Adrenal gland (tissue), 12 donors: ENCODE data around the gene ATP8B3. TPM values are rescaled to one million over a fixed set of nuclear protein-coding genes. Genes with fewer than 3 reads are reported as not detected.

ENCODE experiments used
- DNase-seq, 7 donors: peaks; one replicate each; pipeline ENCODE4 v3.0.0-alpha.2; 2019 to 2020
- H3K27ac ChIP-seq, 5 donors: fragments of 200-600 bp; sonication (generic) in 4 of 5; 1 replicate in 3 of 5; 2 replicates in 2 of 5; pipeline versions ENCODE4 v1.5.1 to v1.8.0; 2016 to 2020; ENCODE audit warnings: mild to moderate bottlenecking in 1 of 5
- H3K27me3 ChIP-seq: fragments of 200-600 bp; 2 replicates; pipeline ENCODE4 v1.8.0; 2021
- H3K36me3 ChIP-seq, 2 donors: fragments of 200-600 bp; replicated peaks in 1 of 2; 1 replicate in 1 of 2; 2 replicates in 1 of 2; pipeline versions ENCODE4 v1.5.1 to v1.8.0; 2018 to 2022
- H3K4me1 ChIP-seq, 2 donors: fragments of 200-600 bp; replicated peaks in 1 of 2; 1 replicate in 1 of 2; 2 replicates in 1 of 2; pipeline versions ENCODE4 v1.5.1 to v1.8.0; 2018 to 2021
- H3K4me3 ChIP-seq, 4 donors: fragments of 200-600 bp; sonication (generic) in 3 of 4; one replicate each; pipeline ENCODE4 v1.5.1; 2016 to 2018
- H3K9me3 ChIP-seq, 3 donors: fragments of 200-600 bp; sonication (generic) in 1 of 3; replicated peaks in 1 of 3; 1 replicate in 2 of 3; 2 replicates in 1 of 3; pipeline versions ENCODE4 v1.5.1 to v1.8.0; 2016 to 2021
- POLR2A ChIP-seq, 2 donors: fragments of 450-650 bp; IDR thresholded peaks; one replicate each; pipeline ENCODE4 v1.6.1; 2017; ENCODE audit warnings: antibody characterized with exemption in 2 of 2, mild to moderate bottlenecking in 2 of 2, moderate library complexity in 1 of 2
- WGBS, 4 donors: extraction: QIAGEN DNeasy Blood & Tissue Kit in 2 of 4; methylation state at CpG; one replicate each; pipeline versions ENCODE4 v1.1.5 to v1.1.7; 2013 to 2017; 5-methylcytosine and 5-hydroxymethylcytosine counted together
- intact Hi-C, 2 donors: fragments of 100-400 bp; cut with DNase I; formaldehyde crosslinking; loops; one replicate each; pipeline versions ENCODE4 v1.14.1 to v1.15.0; 2022 to 2023
- polyA plus RNA-seq, 3 donors: library from polyadenylated mRNA; stranded (reverse); fragments of 200-250 nt in 2 of 3; fragments of 350-450 nt in 1 of 3; fragmentation: Illumina TruSeq in 1 of 3; extraction: RNeasy Lipid Tissue Mini Kit (QIAGEN cat#74804) in 1 of 3; gene quantifications; one replicate each; pipeline ENCODE4 v1.2.3, GENCODE V29; 2013 to 2014
- total RNA-seq, 9 donors: library from RNA; depleted of rRNA in 4 of 9; stranded (reverse); fragments of >200 nt in 4 of 9; fragments of 120-200 nt in 1 of 9; fragmentation: NEBNext Ultra II Directional in 1 of 9; extraction: Animal tissue kit (Norgen Biotek cat#: 25700) in 1 of 9; gene quantifications; one replicate each; pipeline versions ENCODE4 v1.1.0 to v1.2.4, GENCODE V29; 2013 to 2023
- TF ChIP-seq, protein P1 (sequence below), 6 experiments: fragments of 450-650 bp in 4 of 6; fragments of 200-600 bp in 2 of 6; sonication (generic) in 1 of 6; IDR thresholded peaks; 1 replicate in 5 of 6; 2 replicates in 1 of 6; pipeline versions ENCODE4 v1.5.1 to v1.8.0; 2016 to 2021; ENCODE audit warnings: antibody characterized with exemption in 6 of 6, mild to moderate bottlenecking in 2 of 6, moderate library complexity in 1 of 6
- donor health status: healthy with polysubstance abuse.
- donor health status: Bipolar disorder and iron deficiency.
- donor health status: DM: yes; HTN: yes; CAD: no.
- donor health status: DM: no; HTN: no; CAD: no.
- donor health status: DM: no; HTN: no; CAD: no.
- donor health status: DM: yes; HTN: yes; CAD: no.

ATP8B3 gene
- total and polyA plus RNA-seq, 12 donors: 0.26 to 15.1 (median 4.4) TPM

DNA sequence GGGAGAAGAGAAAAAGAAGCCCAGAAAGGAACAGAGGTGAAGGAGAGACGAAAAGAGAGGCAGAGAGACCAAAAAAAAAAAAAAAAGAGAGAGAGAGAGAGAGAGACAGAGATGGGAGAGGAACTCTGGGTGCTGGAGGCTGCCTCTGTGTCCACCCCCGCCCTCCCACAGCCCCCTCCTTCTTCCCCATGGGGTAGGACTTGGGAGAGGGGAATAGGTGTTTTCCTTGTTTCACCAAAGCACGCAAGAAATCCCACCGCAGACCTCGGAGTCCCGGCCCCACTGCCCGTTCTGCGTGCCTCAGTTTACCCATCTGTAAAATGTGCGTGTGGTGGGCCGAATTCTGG, 53.9 kb downstream of the ATP8B3 start:
- DNase-seq: no peak
- TF ChIP-seq, protein P1, sequence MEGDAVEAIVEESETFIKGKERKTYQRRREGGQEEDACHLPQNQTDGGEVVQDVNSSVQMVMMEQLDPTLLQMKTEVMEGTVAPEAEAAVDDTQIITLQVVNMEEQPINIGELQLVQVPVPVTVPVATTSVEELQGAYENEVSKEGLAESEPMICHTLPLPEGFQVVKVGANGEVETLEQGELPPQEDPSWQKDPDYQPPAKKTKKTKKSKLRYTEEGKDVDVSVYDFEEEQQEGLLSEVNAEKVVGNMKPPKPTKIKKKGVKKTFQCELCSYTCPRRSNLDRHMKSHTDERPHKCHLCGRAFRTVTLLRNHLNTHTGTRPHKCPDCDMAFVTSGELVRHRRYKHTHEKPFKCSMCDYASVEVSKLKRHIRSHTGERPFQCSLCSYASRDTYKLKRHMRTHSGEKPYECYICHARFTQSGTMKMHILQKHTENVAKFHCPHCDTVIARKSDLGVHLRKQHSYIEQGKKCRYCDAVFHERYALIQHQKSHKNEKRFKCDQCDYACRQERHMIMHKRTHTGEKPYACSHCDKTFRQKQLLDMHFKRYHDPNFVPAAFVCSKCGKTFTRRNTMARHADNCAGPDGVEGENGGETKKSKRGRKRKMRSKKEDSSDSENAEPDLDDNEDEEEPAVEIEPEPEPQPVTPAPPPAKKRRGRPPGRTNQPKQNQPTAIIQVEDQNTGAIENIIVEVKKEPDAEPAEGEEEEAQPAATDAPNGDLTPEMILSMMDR (IDR thresholded peaks at IDR 0.05): no peak
- no peak for TF ChIP-seq POLR2A (IDR thresholded peaks at IDR 0.05)
- intact Hi-C loops: no loop called here
- no peak overlapping the region for H3K4me3 ChIP-seq
- H3K4me1 ChIP-seq: no peaks in the 10 kb centered on the region
- no peaks in the 10 kb centered on the region for H3K9me3 ChIP-seq
- H3K27me3 ChIP-seq: peaks cover 87% of the 10 kb centered on the region
- no peak overlapping the region for H3K27ac ChIP-seq
- no peaks in the 10 kb centered on the region for H3K36me3 ChIP-seq
- WGBS, 4 donors: 3 to 8% (median 5%) methylated on average over 10 of the region's 10 CpGs

DNA sequence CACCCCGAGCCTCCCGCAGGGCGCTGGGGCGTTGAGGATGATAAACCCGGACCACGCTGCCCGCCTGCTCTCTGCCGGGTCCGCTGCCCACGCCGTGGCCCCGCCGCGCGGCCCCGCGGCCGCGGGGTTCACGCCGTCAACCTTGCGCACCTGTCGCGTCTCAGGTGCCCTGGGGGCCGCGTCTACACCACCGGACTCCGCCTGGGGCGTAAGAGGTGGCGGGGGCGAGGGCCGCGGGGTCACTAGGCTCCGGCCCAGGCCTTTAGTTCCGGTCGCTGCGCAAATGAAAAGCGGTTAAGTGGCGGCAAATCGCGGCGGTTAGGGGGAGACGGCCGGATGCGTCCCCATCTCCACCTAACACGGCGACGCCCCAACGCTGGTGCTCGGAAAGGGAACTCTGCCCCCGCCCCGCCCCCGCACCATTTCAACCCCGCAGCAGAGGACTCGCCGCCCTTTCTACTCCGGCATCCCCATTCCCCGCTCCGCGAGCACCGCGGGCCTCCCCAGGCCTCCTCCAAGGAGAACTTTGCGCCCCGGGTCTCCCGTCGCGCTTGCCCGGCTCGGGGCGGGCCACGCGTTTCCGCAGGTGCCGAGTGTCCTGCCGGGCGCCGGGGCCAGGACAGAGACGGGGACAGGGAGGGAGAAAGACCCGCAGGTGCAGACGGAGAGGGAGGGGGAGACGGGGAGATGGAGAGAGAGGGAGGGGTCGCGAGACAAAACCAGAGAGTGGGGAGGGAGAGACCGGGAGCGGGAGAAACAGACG, 54.4 kb downstream of the ATP8B3 start:
- Histone ChIP-seq H3K36me3 (no peaks in the 10 kb centered on the region), H3K4me1 (no peaks in the 10 kb centered on the region), H3K27me3 (peaks cover 86% of the 10 kb centered on the region), H3K27ac (no peak overlapping the region), H3K9me3 (no peaks in the 10 kb centered on the region), H3K4me3 (no peak overlapping the region)
- 2 to 3% (median 2%) methylated on average over 23 to 86 of the region's 86 CpGs for WGBS, 4 donors
- TF ChIP-seq, protein P1 (IDR thresholded peaks at IDR 0.05): no peak
- TF ChIP-seq POLR2A (IDR thresholded peaks at IDR 0.05): no peak
- intact Hi-C loops: no loop called here
- DNase-seq: no peak

DNA sequence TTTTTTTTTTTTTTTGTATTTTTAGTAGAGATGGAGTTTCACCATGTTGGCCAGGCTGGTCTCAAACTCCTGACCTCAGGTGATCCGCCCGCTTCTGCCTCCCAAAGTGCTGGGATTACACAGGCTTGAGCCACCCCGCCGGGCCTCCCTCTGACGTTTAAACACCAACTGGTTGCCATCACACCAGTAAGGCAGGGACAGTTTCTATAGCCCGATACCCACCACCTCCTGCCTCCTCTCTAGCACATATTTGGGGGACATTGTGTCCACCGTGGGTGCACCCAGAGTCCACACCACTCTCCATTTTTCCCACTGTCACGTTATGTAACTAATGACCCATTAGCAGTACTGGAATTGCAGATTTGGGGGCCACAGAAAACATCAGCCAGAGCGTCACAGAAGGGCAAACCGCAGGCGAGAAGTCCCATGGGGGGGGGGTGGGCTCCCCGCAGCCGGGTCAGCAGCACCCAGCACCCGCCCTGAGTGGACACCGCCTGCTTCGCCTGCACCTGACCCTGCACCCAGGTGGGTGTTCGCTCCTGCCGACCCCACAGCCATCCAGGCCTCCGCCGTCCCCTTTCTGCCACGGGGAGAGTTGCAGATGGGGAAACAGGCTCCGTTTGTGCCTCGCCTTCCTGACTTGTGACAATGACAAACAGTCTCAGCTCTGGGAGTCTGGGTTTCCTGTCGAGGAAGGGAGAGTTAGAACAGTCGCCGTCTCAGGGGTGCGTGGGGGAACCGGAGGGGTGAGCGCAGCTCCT, 55.2 kb downstream of the ATP8B3 start:
- no peak overlapping the region for H3K27ac ChIP-seq
- no peak for DNase-seq
- peaks cover 86% of the 10 kb centered on the region for H3K27me3 ChIP-seq
- intact Hi-C loops: no loop called here
- H3K4me3 ChIP-seq: no peak overlapping the region
- no peaks in the 10 kb centered on the region for H3K9me3 ChIP-seq
- no peak for TF ChIP-seq POLR2A (IDR thresholded peaks at IDR 0.05)
- WGBS, 4 donors: 0 to 7% (median 5%) methylated on average over 5 to 29 of the region's 29 CpGs
- no peaks in the 10 kb centered on the region for H3K4me1 ChIP-seq
- no peaks in the 10 kb centered on the region for H3K36me3 ChIP-seq

DNA sequence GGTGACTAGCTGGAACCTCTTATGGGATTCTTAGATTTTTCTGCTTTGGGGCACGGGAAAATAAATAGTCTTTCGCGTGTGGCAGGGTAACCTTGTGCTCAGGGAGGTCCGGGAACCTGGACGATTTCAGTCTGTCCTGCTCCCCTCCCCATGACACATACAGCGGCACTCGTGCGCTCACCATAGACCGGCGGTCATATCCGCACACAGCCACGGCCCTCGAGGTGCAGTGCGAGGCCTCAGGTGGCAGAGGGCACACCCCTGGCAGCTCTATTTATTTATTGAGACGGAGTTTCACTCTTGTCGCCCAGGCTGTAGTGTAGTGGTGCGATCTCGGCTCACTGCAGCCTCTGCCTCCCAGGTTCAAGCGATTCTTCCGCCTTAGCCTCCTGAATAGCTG, 55.8 kb downstream of the ATP8B3 start:
- Histone ChIP-seq H3K27ac (no peak overlapping the region), H3K36me3 (no peaks in the 10 kb centered on the region), H3K27me3 (peaks cover 86% of the 10 kb centered on the region), H3K9me3 (no peaks in the 10 kb centered on the region), H3K4me1 (no peaks in the 10 kb centered on the region), H3K4me3 (no peak overlapping the region)
- DNase-seq: no peak
- TF ChIP-seq POLR2A (IDR thresholded peaks at IDR 0.05): no peak
- TF ChIP-seq, protein P1 (IDR thresholded peaks at IDR 0.05): no peak
- intact Hi-C loops: no loop called here
- WGBS, 4 donors: 4 to 8% (median 6%) methylated on average over 10 to 20 of the region's 20 CpGs
